GM23338 (cell line): ENCODE data around the gene XPO6. TPM values are rescaled to one million over a fixed set of nuclear protein-coding genes. Genes with fewer than 3 reads are reported as not detected.

Source experiments
- ATAC-seq: fragments of 200-7000 bp; cut with Tn5 transposase; 3 replicates; pipeline ENCODE4 v1.9.1; 2020
- DNase-seq: peaks from one replicate; pipeline ENCODE4 v3.0.0-alpha.2; 2015; ENCODE audit warnings: low spot score
- H2AFZ ChIP-seq: fragments of 200-600 bp; sonication (generic); 2 replicates; pipeline ENCODE4 v1.8.0; 2016; ENCODE audit warnings: antibody characterized with exemption, mild to moderate bottlenecking, moderate library complexity
- H3F3A ChIP-seq: fragments of 200-600 bp; sonication (generic); replicated peaks from 2 replicates; pipeline ENCODE4 v1.8.0; 2017; ENCODE audit warnings: antibody characterized with exemption, mixed run types, low read depth
- H3K27ac ChIP-seq: fragments of 200-600 bp; sonication (generic); 2 replicates; pipeline ENCODE4 v1.6.1; 2016; ENCODE audit warnings: low read depth
- H3K27me3 ChIP-seq: fragments of 200-600 bp; sonication (generic); 2 replicates; pipeline ENCODE4 v1.8.0; 2016; ENCODE audit warnings: mild to moderate bottlenecking, mixed run types, moderate library complexity; ENCODE audit not compliant: insufficient read depth
- H3K36me3 ChIP-seq: fragments of 200-600 bp; sonication (generic); 2 replicates; pipeline ENCODE4 v1.8.0; 2016; ENCODE audit warnings: mild to moderate bottlenecking; ENCODE audit not compliant: insufficient read depth
- H3K4me1 ChIP-seq: fragments of 200-600 bp; sonication (generic); 2 replicates; pipeline ENCODE4 v1.8.0; 2016; ENCODE audit warnings: mild to moderate bottlenecking, moderate library complexity; ENCODE audit not compliant: insufficient read depth
- H3K4me2 ChIP-seq: fragments of 200-600 bp; sonication (generic); 2 replicates; pipeline ENCODE4 v1.7.1; 2017; ENCODE audit warnings: mixed run types
- H3K4me3 ChIP-seq: fragments of 200-600 bp; sonication (generic); 2 replicates; pipeline ENCODE4 v1.6.1; 2016; ENCODE audit warnings: mixed run types
- H3K79me2 ChIP-seq: fragments of 200-600 bp; sonication (generic); replicated peaks from 2 replicates; pipeline ENCODE4 v1.8.0; 2017; ENCODE audit warnings: mild to moderate bottlenecking; ENCODE audit not compliant: insufficient read depth
- H3K9me2 ChIP-seq: fragments of 200-600 bp; sonication (generic); 2 replicates; pipeline ENCODE4 v1.8.0; 2017; ENCODE audit not compliant: insufficient read depth
- H4K20me1 ChIP-seq: fragments of 200-600 bp; sonication (generic); replicated peaks from 2 replicates; pipeline ENCODE4 v1.8.0; 2017; ENCODE audit warnings: mild to moderate bottlenecking; ENCODE audit not compliant: insufficient read depth
- H3K27ac Mint-ChIP-seq: 2 replicates; pipeline ENCODE4 v1.8.0; 2020; ENCODE audit warnings: inconsistent platforms, mild to moderate bottlenecking, moderate library complexity, mixed read lengths
- H3K27me3 Mint-ChIP-seq: 3 replicates; pipeline ENCODE4 v1.8.0; 2022; ENCODE audit warnings: low read depth, mild to moderate bottlenecking, moderate library complexity, mixed read lengths, inconsistent platforms; ENCODE audit not compliant: insufficient read depth, poor library complexity
- H3K36me3 Mint-ChIP-seq: 3 replicates; pipeline ENCODE4 v1.8.0; 2021; ENCODE audit warnings: low read depth, mild to moderate bottlenecking, inconsistent platforms, moderate library complexity, mixed read lengths
- H3K4me1 Mint-ChIP-seq: 3 replicates; pipeline ENCODE4 v1.8.0; 2020; ENCODE audit warnings: mild to moderate bottlenecking, inconsistent platforms, mixed read lengths
- H3K4me3 Mint-ChIP-seq: 3 replicates; pipeline ENCODE4 v1.8.0; 2021; ENCODE audit warnings: moderate library complexity, mild to moderate bottlenecking, inconsistent platforms, mixed read lengths
- H3K9me3 Mint-ChIP-seq: 3 replicates; pipeline ENCODE4 v1.8.0; 2020; ENCODE audit warnings: moderate library complexity, mild to moderate bottlenecking, inconsistent platforms, mixed read lengths
- EZH2phosphoT487 ChIP-seq: fragments of 200-600 bp; sonication (generic); IDR thresholded peaks from one replicate; pipeline ENCODE4 v1.8.1; 2018; ENCODE audit warnings: antibody characterized with exemption; ENCODE audit not compliant: unreplicated experiment
- REST ChIP-seq: IDR thresholded peaks from one replicate; pipeline ENCODE4 v1.6.1; 2018; ENCODE audit warnings: antibody characterized with exemption; ENCODE audit not compliant: unreplicated experiment
- ZNF114 ChIP-seq: fragments of 250-450 bp; sonication (Bioruptor Pico); IDR thresholded peaks from 2 replicates; pipeline ENCODE4 v1.5.0; 2020; ENCODE audit warnings: mild to moderate bottlenecking, moderate library complexity
- polyA plus RNA-seq: library from polyadenylated mRNA; unstranded; fragments of >200 nt; fragmentation: Nextera tagmentation; extraction: Ambion mirVana; gene quantifications from 2 replicates; pipeline ENCODE4 v1.2.1, GENCODE V29; 2016
- total RNA-seq: library from RNA; depleted of rRNA; stranded (reverse); fragments of >200 nt; shearing (Covaris generic); gene quantifications from 2 replicates; pipeline ENCODE4 v1.2.3, GENCODE V29; 2014

XPO6 gene
- total and polyA plus RNA-seq, 2 experiments from 2014 or later: 83.9 to 178 TPM

- no peak for TF ChIP-seq REST
- no peak for TF ChIP-seq ZNF114 (CRISPR knock-in tag)
Observed at GRCh38 chr16:28158136-28158535, 53.6 kb downstream of the XPO6 start (continued).

- H3F3A ChIP-seq: no peaks in the 10 kb centered on the region
- H3K9me2 ChIP-seq: no peaks in the 10 kb centered on the region
- Mint-ChIP-seq H3K27ac (no peak overlapping the region; the same call in 1 of the 2 replicates), H3K27me3 (no peaks in the 10 kb centered on the region), H3K4me1 (peaks cover 10% of the 10 kb centered on the region), H3K9me3 (no peaks in the 10 kb centered on the region), H3K36me3 (peaks cover 31% of the 10 kb centered on the region), H3K4me3 (no peak overlapping the region)
- H2AFZ ChIP-seq: no peak overlapping the region
- no peak for TF ChIP-seq REST
- no peak for TF ChIP-seq EZH2phosphoT487
- no peak overlapping the region for H3K4me3 ChIP-seq
- no peaks in the 10 kb centered on the region for H3K4me1 ChIP-seq
- DNase-seq (no peak), ATAC-seq (no peak)
- H4K20me1 ChIP-seq: peaks cover 24% of the 10 kb centered on the region
- no peaks in the 10 kb centered on the region for H3K27me3 ChIP-seq
- H3K36me3 ChIP-seq: peaks cover 32% of the 10 kb centered on the region
- H3K27ac ChIP-seq: no peak overlapping the region
- no peak overlapping the region for H3K4me2 ChIP-seq
- peaks cover 50% of the 10 kb centered on the region for H3K79me2 ChIP-seq
Observed at GRCh38 chr16:28156056-28156680, 55.6 kb downstream of the XPO6 start.

- no peaks in the 10 kb centered on the region for H3K9me2 ChIP-seq
- no peak overlapping the region for H3K27ac ChIP-seq
- TF ChIP-seq ZNF114 (CRISPR knock-in tag): no peak
- peaks cover 32% of the 10 kb centered on the region for H3K36me3 ChIP-seq
- no peaks in the 10 kb centered on the region for H3K4me1 ChIP-seq
- no peak overlapping the region for H3K4me3 Mint-ChIP-seq
- H3K4me3 ChIP-seq: no peak overlapping the region
- H3K27me3 ChIP-seq: no peaks in the 10 kb centered on the region
- H3K27ac Mint-ChIP-seq: no peak overlapping the region
- H4K20me1 ChIP-seq: peaks cover 24% of the 10 kb centered on the region
- peaks cover 44% of the 10 kb centered on the region for H3K79me2 ChIP-seq
- no peak overlapping the region for H2AFZ ChIP-seq
- H3K9me3 Mint-ChIP-seq: no peaks in the 10 kb centered on the region
- ATAC-seq: no peak
- peaks cover 5% of the 10 kb centered on the region for H3K4me1 Mint-ChIP-seq
- no peak for DNase-seq
- H3F3A ChIP-seq: no peaks in the 10 kb centered on the region
- no peaks in the 10 kb centered on the region for H3K27me3 Mint-ChIP-seq
- H3K4me2 ChIP-seq: no peak overlapping the region
- peaks cover 39% of the 10 kb centered on the region for H3K36me3 Mint-ChIP-seq
Observed at GRCh38 chr16:28155293-28155692, 56.5 kb downstream of the XPO6 start.
